GM19397 (cell line): ENCODE measurements around the gene DNAJB9.
A peak's percentile ranks its signal among the peaks of the same experiment; 100 is the strongest.
"Not testable (repeated sequence)": the region's sequence is repeated elsewhere in the genome, so short reads cannot be mapped to it uniquely, and the experiment has no call there.

Experiments used
- ATAC-seq: cut with Tn5 transposase; IDR thresholded peaks from one replicate; pipeline ENCODE4 v1.9.1; 2021; ENCODE audit warnings: mild to moderate bottlenecking, moderate library complexity; ENCODE audit not compliant: unreplicated experiment

Gene DNAJB9

GRCh38 chr7:108569381-108570145 is at the start of gene DNAJB9, which contains the start of gene THAP5:
Gene DNAJB9 (plus strand): TSS chr7:108569874. CDS start chr7:108571727, 1,853 bp downstream.
Gene THAP5 (minus strand): TSS chr7:108569706. CDS start chr7:108569569, 137 bp downstream.
- ATAC-seq = peak; percentile 95

DNA sequence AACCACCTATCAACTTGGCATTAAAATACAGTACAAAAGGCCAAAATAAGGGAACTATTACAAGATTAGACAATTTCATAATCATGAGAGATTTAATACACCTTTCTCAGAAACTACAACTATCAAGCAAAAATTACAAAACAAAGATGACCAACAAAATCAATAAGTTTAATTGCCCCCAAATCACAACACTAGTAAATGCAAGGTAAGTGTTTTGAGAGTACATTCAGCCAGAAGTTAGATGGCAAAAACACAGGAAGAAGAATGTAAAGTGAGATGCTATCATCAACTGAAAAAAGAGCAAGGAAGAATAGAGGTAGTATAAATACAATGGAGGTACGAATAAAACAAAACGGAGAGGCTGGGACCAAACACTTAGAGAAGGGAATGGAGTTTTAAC is 46.9 kb upstream of the DNAJB9 start:
- ATAC-seq = no peak

DNA sequence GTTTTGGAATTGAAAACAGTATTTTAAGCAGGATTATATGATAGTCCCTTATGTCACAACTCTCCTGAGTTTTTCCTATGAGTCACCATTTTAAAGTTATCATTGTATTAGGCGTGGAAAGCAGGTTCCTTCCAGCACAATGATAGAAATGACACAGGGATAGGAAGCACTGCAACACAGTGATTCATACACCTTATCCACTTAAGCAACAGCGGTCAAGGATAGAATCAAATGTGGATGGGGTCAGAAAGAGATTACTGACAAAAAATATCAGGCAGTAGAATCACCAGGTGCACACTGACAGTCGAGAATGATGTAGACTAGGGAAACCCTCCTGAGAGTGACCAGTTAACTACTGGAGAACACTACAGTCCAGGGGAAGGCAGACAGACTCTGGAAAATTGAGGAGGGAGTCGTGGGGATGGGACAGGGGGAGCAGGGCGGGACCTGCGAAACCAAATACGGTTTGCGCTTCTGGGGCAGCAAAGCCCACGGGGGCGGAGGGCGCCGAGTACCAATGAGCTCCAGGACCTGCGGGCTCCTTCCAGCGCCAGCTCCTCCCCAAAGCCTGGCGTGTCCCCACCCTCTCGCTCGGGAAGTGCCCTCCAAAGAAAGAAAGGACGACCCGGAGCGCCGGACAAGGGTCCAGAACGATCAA is 44.2 kb upstream of the DNAJB9 start:
- peak; percentile 41 for ATAC-seq

GRCh38 chr7:108525985-108526767 is 43.5 kb upstream of the DNAJB9 start, which contains the start of gene PNPLA8:
Gene PNPLA8 (minus strand): TSS chr7:108526135. CDS start chr7:108515491, 10,644 bp downstream.
- peak; percentile 94 for ATAC-seq

DNA sequence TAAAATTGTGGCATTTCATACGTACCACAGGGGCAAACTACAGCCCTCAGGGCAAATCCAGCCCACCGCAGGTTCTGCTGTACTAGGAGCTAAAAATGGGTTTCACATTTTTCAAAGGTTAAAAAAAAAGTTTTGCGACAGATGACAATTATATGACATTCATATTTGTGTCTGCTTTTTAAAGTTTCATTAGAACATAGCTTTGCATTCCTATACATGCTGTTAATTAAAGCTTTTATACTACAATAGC is 43.0 kb upstream of the DNAJB9 start:
- no peak for ATAC-seq

GRCh38 chr7:108528183-108528712 is 41.4 kb upstream of the DNAJB9 start:
- no peak for ATAC-seq

DNA sequence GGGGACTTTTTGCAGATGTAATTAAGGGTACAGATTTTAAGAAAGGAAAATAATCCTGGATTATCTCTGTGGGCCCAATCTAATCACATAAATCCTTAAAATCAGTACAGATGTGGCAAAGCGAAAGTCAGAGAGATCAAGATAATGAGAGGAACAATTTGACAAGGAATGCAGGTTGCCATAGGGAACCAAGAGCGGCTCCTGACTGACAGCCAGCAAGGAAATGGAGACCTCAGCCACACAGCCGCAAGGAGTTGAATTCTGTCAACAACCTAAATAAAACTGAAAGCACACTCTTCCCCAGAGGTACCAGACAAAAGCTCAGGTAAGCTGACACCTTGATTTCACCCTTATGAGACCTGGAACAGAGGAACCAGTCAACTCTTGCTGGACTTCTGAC is 40.3 kb upstream of the DNAJB9 start:
- no peak for ATAC-seq

DNA sequence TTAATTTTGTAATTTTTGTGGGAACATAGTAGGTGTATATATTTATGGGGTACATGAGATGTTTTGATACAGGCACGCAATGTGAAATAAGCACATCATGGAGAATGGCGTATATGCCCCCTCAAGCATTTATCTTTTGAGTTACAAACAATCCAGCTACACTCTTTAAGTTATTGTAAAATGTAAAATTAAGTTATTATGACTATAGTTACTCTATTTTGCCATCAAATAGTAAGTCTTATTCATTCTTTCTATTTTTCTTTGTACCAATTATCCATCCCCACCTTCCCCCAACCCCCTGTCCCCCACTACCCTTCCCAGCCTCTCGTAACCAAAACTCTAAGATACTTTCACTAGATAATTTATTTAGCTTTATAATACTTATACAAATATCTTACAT is 36.0 kb upstream of the DNAJB9 start:
- ATAC-seq = no peak

DNA sequence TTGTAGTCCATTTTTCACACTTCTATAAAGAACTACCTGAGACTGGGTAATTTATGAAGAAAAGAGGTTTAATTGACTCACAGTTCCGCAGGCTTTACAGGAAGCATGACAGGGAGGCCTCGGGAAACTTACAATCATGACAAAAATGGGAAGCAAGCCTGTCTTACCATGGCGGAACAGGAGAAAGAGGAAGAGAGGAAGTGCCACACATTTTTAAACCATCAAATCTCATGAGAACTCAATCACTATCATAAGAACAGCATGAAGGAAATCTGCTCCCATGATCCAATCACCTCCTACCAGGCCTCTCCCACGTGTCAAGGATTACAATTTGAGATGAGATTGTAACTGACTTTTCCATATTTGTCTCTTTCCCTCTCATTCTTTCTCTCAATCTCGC is 34.4 kb upstream of the DNAJB9 start:
- ATAC-seq = no peak

DNA sequence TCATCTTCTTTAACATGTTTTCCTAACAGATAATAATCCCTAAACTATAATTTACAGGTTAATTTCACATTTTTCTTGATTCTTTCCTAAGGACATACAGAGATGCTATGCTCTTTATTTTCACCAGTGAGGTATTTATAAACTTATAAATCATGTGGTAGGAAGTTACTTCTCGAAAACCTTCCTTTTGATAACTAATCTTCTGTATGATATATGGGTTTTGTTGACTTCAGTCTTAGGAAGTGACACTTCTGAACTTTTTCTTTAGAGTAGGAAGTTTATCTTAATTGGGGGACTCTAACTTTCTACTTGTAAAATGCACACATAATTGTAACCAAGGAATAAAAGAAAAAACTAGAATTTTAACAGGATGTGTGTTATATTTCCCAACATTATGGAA is 33.9 kb upstream of the DNAJB9 start:
- ATAC-seq = no peak

DNA sequence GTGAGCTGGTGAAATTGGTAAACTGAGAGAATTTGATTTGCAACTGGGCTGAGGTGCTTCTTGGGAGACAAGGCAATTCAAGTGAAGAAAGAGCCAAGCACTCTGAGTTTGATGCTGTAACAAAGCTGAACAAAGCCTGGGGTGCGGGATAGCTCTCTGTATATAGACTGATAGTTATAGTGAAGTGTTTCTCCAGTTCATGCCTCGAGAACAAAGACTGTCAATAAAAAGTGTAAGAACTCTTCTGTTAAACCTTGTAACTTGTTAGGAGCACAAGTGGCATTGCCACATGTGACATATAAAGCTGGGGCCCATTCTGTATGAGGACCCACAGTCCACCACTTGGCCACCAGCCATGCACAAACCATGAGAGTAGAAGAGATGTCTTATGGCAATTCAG is 32.4 kb upstream of the DNAJB9 start:
- no peak for ATAC-seq

DNA sequence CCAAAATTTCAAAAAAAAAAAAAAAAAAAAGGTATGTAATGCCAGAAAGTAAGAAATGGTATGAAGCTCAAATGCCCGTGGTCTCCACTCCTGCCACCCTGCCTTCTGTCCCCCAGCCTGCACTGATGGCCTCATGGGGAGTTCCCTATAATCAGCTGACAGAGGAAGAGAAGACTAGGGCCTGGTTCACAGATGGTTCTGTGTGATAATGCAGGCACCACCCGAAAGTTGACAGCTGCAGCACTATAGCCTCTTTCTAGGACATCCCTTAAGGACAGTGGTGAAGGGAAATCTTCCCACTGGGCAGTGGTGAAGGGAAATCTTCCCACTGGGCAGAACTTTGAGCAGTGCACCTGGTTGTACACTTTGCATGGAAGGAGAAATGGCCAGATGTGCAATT is 31.4 kb upstream of the DNAJB9 start:
- not testable (repeated sequence) for ATAC-seq

- not testable (repeated sequence) for ATAC-seq
Measured at GRCh38 chr7:108538685-108539084, 31.0 kb upstream of the DNAJB9 start.

GRCh38 chr7:108541478-108541877 is 28.2 kb upstream of the DNAJB9 start:
- no peak for ATAC-seq

GRCh38 chr7:108548141-108548896 is 21.4 kb upstream of the DNAJB9 start:
- ATAC-seq = not testable (repeated sequence)

DNA sequence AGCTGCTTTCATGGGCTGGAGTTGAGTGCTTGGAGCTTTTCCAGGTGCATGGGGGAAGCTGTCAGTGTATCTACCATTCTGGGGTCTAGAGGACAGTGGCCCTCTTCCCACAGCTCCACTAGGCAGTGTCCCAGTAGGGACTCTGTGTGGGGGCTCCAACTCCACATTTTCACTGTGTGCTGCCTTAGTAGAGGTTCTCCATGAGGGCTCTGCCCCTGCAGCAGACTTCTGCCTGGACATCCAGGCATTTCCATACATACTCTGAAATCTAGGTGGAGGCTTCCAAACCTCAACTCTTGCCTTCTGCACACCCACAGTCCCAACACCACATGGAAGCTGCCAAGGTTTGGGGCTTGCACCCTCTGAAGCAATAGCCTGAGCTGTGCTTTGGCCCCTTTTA is 13.0 kb upstream of the DNAJB9 start:
- ATAC-seq = not testable (repeated sequence)

- no peak for ATAC-seq
Measured at GRCh38 chr7:108557191-108557590, 12.5 kb upstream of the DNAJB9 start.

- ATAC-seq = no peak
Measured at GRCh38 chr7:108557617-108558016, 12.1 kb upstream of the DNAJB9 start.

GRCh38 chr7:108559253-108559652 is 10.4 kb upstream of the DNAJB9 start:
- no peak for ATAC-seq

- ATAC-seq = no peak
Measured at GRCh38 chr7:108561047-108561619, 8.5 kb upstream of the DNAJB9 start.
